Measurements from ENCODE around the gene NPTX1.

Gene NPTX1

GRCh38 chr17:80499961-80500665 lies 23.7 kb upstream of the NPTX1 start:
- Histone ChIP-seq H3K4me1 (ENCODE audit: control insufficient read depth, insufficient read depth, low read length) (peaks cover 15% of the 10 kb centered on the region), H3K36me3 (ENCODE audit: control insufficient read depth, insufficient read depth, low read length) (no peaks in the 10 kb centered on the region), H3K27ac (ENCODE audit: low read depth, low read length) (peak overlapping the region; percentile 94), H3K27me3 (ENCODE audit: control insufficient read depth, insufficient read depth, low read length) (no peaks in the 10 kb centered on the region), H3K9ac (ENCODE audit: low read length) (no peak overlapping the region), H3K4me3 (ENCODE audit: low read length) (no peak overlapping the region)

GRCh38 chr17:80499560-80499959 lies 23.2 kb upstream of the NPTX1 start:
- H3K9ac ChIP-seq (ENCODE audit: low read length) = no peak overlapping the region
- no peak overlapping the region for H3K4me3 ChIP-seq (ENCODE audit: low read length)
- no peaks in the 10 kb centered on the region for H3K27me3 ChIP-seq (ENCODE audit: control insufficient read depth, insufficient read depth, low read length)
- H3K27ac ChIP-seq (ENCODE audit: low read depth, low read length) = peak overlapping the region; percentile 94
- peaks cover 15% of the 10 kb centered on the region for H3K4me1 ChIP-seq (ENCODE audit: control insufficient read depth, insufficient read depth, low read length)
- H3K36me3 ChIP-seq (ENCODE audit: control insufficient read depth, insufficient read depth, low read length) = no peaks in the 10 kb centered on the region

- Histone ChIP-seq H3K27me3 (ENCODE audit: control insufficient read depth, insufficient read depth, low read length) (no peaks in the 10 kb centered on the region), H3K27ac (ENCODE audit: low read depth, low read length) (peak overlapping the region; percentile 62), H3K4me3 (ENCODE audit: low read length) (no peak overlapping the region), H3K4me1 (ENCODE audit: control insufficient read depth, insufficient read depth, low read length) (peaks cover 15% of the 10 kb centered on the region), H3K9ac (ENCODE audit: low read length) (no peak overlapping the region), H3K36me3 (ENCODE audit: control insufficient read depth, insufficient read depth, low read length) (no peaks in the 10 kb centered on the region)
Observed at GRCh38 chr17:80498920-80499410, 22.6 kb upstream of the NPTX1 start.

- Histone ChIP-seq H3K27ac (ENCODE audit: low read depth, low read length) (peak overlapping the region; percentile 62), H3K9ac (ENCODE audit: low read length) (no peak overlapping the region), H3K36me3 (ENCODE audit: control insufficient read depth, insufficient read depth, low read length) (no peaks in the 10 kb centered on the region), H3K4me3 (ENCODE audit: low read length) (peak overlapping the region; percentile 22), H3K27me3 (ENCODE audit: control insufficient read depth, insufficient read depth, low read length) (no peaks in the 10 kb centered on the region), H3K4me1 (ENCODE audit: control insufficient read depth, insufficient read depth, low read length) (peaks cover 15% of the 10 kb centered on the region)
Observed at GRCh38 chr17:80498242-80498919, 22.0 kb upstream of the NPTX1 start.

DNA sequence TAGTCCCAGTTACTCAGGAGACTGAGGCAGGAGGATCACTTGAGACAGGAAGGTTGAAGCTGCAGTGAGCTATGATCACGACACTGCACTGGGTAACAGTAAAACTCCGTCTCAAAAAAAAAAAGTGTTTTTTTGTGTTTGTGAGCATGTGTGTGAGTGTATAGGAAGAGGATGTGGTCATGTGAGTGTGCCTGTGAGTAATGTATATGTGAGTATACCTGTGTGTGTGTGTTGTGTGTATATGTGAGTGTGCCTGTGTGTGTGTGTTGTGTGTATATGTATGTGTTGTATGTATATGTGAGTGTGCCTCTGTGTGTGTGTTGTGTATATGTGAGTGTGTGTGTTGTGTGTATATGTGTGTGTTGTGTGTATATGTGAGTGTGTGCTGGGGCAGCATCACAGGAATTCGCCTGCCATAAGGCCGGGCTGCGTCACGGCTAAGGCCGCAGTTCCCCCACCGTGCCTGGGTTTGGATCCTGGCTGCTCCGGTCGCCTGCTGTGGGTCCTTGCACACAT lies 21.4 kb upstream of the NPTX1 start:
- Histone ChIP-seq H3K27ac (ENCODE audit: low read depth, low read length) (peak overlapping the region; percentile 62), H3K36me3 (ENCODE audit: control insufficient read depth, insufficient read depth, low read length) (no peaks in the 10 kb centered on the region), H3K27me3 (ENCODE audit: control insufficient read depth, insufficient read depth, low read length) (no peaks in the 10 kb centered on the region), H3K9ac (ENCODE audit: low read length) (no peak overlapping the region), H3K4me1 (ENCODE audit: control insufficient read depth, insufficient read depth, low read length) (peaks cover 15% of the 10 kb centered on the region), H3K4me3 (ENCODE audit: low read length) (peak overlapping the region; percentile 22)

DNA sequence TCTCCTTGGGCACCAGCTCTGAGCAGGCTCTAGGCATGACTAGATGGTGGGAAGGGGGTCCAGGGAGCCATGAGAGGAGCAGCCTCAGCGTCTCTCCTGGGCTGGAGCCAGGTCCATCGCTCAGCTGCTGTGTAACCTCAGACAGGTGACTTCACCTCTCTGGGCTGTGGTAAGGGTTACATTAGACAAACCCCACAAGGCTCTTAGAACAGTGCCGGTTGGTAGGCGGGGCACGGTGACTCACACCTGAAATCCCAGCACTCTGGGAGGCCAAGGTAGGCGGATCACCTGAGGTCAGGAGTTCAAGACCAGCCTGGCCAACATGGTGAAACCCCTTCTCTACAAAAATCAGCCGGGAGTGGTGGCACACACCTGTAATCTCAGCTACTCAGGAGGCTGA lies 18.1 kb upstream of the NPTX1 start:
- Histone ChIP-seq H3K9ac (ENCODE audit: low read length) (no peak overlapping the region), H3K4me1 (ENCODE audit: control insufficient read depth, insufficient read depth, low read length) (peaks cover 3% of the 10 kb centered on the region), H3K27me3 (ENCODE audit: control insufficient read depth, insufficient read depth, low read length) (peaks cover 6% of the 10 kb centered on the region), H3K36me3 (ENCODE audit: control insufficient read depth, insufficient read depth, low read length) (no peaks in the 10 kb centered on the region), H3K27ac (ENCODE audit: low read depth, low read length) (no peak overlapping the region), H3K4me3 (ENCODE audit: low read length) (no peak overlapping the region)

DNA sequence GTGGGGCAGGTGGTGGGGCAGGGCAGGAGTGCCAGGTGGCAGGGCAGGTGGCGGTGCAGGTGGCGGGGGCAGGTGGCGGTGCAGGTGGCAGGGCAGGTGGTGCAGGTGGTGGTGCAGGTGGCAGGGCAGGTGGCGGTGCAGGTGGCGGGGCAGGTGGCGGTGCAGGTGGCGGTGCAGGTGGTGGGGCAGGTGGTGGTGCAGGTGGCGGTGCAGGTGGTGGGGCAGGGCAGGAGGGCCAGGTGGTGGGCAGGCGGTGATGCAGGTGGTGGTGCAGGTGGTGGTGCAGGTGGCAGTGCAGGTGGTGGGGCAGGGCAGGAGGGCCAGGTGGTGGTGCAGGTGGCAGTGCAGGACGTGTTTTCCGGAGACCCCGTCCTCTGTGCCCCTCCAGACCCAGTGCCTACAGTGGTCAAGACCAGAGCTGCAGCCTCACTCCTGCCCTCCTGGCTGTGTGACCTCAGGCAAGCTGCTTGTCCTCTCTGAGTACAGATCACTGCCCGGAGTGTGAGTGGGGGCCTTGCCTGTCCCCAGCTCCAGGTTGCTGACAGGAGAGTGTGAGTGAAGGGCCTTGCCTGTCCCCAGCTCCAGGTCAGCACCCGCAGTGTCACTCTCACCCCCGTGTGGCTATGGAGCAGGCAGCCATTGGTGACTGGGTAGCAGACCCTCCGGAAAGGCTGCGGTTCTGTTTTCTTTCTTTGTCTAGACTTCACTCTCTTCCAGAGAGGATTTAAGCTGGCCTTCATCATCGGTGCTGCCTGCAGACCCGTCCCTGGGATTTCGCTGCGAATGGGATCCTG lies 16.1 kb upstream of the NPTX1 start:
- Histone ChIP-seq H3K36me3 (ENCODE audit: control insufficient read depth, insufficient read depth, low read length) (no peaks in the 10 kb centered on the region), H3K27me3 (ENCODE audit: control insufficient read depth, insufficient read depth, low read length) (peaks cover 7% of the 10 kb centered on the region), H3K27ac (ENCODE audit: low read depth, low read length) (no peak overlapping the region), H3K4me3 (ENCODE audit: low read length) (no peak overlapping the region), H3K9ac (ENCODE audit: low read length) (no peak overlapping the region), H3K4me1 (ENCODE audit: control insufficient read depth, insufficient read depth, low read length) (no peaks in the 10 kb centered on the region)

GRCh38 chr17:80491478-80492342 lies 15.3 kb upstream of the NPTX1 start:
- H3K9ac ChIP-seq (ENCODE audit: low read length) = no peak overlapping the region
- peaks cover 9% of the 10 kb centered on the region for H3K27me3 ChIP-seq (ENCODE audit: control insufficient read depth, insufficient read depth, low read length)
- H3K4me1 ChIP-seq (ENCODE audit: control insufficient read depth, insufficient read depth, low read length) = no peaks in the 10 kb centered on the region
- H3K27ac ChIP-seq (ENCODE audit: low read depth, low read length) = no peak overlapping the region
- H3K4me3 ChIP-seq (ENCODE audit: low read length) = no peak overlapping the region
- no peaks in the 10 kb centered on the region for H3K36me3 ChIP-seq (ENCODE audit: control insufficient read depth, insufficient read depth, low read length)

DNA sequence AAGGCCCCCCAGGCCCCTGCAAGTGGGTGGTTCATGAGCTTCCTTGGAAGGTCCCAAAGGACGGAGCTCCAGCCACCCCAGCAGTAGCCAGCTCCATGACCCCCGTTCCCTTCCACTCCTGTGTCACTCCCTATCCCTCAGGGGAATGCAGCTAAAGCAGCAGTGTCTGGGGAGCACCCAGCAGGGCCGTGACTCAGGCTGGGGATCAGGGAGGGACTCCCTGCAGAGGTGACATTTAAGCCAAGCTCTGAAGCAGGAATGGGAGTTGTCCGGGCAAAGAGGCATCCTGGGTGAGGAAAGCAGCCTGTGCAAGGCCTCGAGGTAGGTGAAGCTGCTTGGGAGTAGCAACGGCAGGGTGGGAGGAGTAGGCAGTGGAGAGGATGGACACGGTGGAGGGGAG lies 11.1 kb upstream of the NPTX1 start:
- no peak overlapping the region for H3K4me3 ChIP-seq (ENCODE audit: low read length)
- no peak overlapping the region for H3K9ac ChIP-seq (ENCODE audit: low read length)
- H3K36me3 ChIP-seq (ENCODE audit: control insufficient read depth, insufficient read depth, low read length) = no peaks in the 10 kb centered on the region
- H3K27ac ChIP-seq (ENCODE audit: low read depth, low read length) = no peak overlapping the region
- H3K4me1 ChIP-seq (ENCODE audit: control insufficient read depth, insufficient read depth, low read length) = no peaks in the 10 kb centered on the region
- H3K27me3 ChIP-seq (ENCODE audit: control insufficient read depth, insufficient read depth, low read length) = peaks cover 9% of the 10 kb centered on the region

DNA sequence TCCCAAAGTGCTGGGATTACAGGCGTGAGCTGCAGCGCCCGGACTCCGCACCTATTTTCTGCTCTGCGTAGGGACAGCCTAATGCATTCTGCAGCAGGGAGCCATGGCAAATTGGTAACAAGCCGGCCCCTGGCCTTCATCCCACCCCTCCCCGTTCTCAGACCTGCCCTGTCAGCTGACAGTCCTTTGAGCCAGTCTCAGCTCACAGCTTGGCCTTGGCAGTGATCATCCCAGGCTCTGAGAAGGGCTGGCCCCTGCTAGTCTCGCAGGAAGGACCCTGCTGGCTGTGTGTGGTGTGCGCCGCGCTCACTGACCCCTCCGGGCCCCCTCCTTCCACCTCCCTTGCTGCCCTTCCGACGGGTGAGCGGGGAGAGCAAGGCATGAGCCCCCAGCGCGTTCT lies 10.3 kb upstream of the NPTX1 start:
- Histone ChIP-seq H3K27me3 (ENCODE audit: control insufficient read depth, insufficient read depth, low read length) (peaks cover 15% of the 10 kb centered on the region), H3K4me3 (ENCODE audit: low read length) (no peak overlapping the region), H3K4me1 (ENCODE audit: control insufficient read depth, insufficient read depth, low read length) (no peaks in the 10 kb centered on the region), H3K27ac (ENCODE audit: low read depth, low read length) (no peak overlapping the region), H3K36me3 (ENCODE audit: control insufficient read depth, insufficient read depth, low read length) (no peaks in the 10 kb centered on the region), H3K9ac (ENCODE audit: low read length) (no peak overlapping the region)

- no peak overlapping the region for H3K4me3 ChIP-seq (ENCODE audit: low read length)
- peaks cover 21% of the 10 kb centered on the region for H3K27me3 ChIP-seq (ENCODE audit: control insufficient read depth, insufficient read depth, low read length)
Observed at GRCh38 chr17:80485846-80486245, 9.4 kb upstream of the NPTX1 start.

More at GRCh38 chr17:80485846-80486245, 9.4 kb upstream of the NPTX1 start:
- Histone ChIP-seq H3K27ac (ENCODE audit: low read depth, low read length) (no peak overlapping the region), H3K4me1 (ENCODE audit: control insufficient read depth, insufficient read depth, low read length) (no peaks in the 10 kb centered on the region), H3K36me3 (ENCODE audit: control insufficient read depth, insufficient read depth, low read length) (no peaks in the 10 kb centered on the region), H3K9ac (ENCODE audit: low read length) (no peak overlapping the region)

Measured in rectal smooth muscle tissue (tissue), 1 donor.